OCI-LY1 (cell line): ENCODE data around the gene HPS1.

ENCODE experiments used
- H2AFZ ChIP-seq: fragments of 200-600 bp; sonication (generic), shearing (Covaris generic); 2 replicates; pipeline ENCODE4 v1.6.0; 2014; ENCODE audit warnings: antibody characterized with exemption, mild to moderate bottlenecking, low read length
- H3F3A ChIP-seq: fragments of 200-600 bp; sonication (generic), shearing (Covaris generic); 2 replicates; pipeline ENCODE4 v1.6.0; 2014; ENCODE audit warnings: mild to moderate bottlenecking, antibody characterized with exemption, low read length, moderate library complexity; ENCODE audit not compliant: insufficient read depth
- H3K27ac ChIP-seq: fragments of 200-600 bp; sonication (generic); 2 replicates; pipeline ENCODE4 v1.5.1; 2014; ENCODE audit warnings: low read length, mixed run types, mild to moderate bottlenecking, low read depth; ENCODE audit not compliant: poor library complexity, severe bottlenecking
- H3K27me3 ChIP-seq: fragments of 200-600 bp; sonication (generic); 2 replicates; pipeline ENCODE4 v1.6.0; 2014; ENCODE audit warnings: antibody characterized with exemption, mild to moderate bottlenecking, low read length, moderate library complexity; ENCODE audit not compliant: insufficient read depth
- H3K36me3 ChIP-seq: fragments of 200-600 bp; sonication (generic); 2 replicates; pipeline ENCODE4 v1.6.1; 2014; ENCODE audit warnings: mild to moderate bottlenecking, antibody characterized with exemption, low read length, moderate library complexity, mixed read lengths; ENCODE audit not compliant: insufficient read depth
- H3K4me1 ChIP-seq: fragments of 200-600 bp; sonication (generic); 2 replicates; pipeline ENCODE4 v1.5.1; 2014; ENCODE audit warnings: mild to moderate bottlenecking, low read length, moderate library complexity; ENCODE audit not compliant: insufficient read depth, severe bottlenecking
- H3K4me2 ChIP-seq: fragments of 200-600 bp; sonication (generic), shearing (Covaris generic); 2 replicates; pipeline ENCODE4 v1.6.1; 2014; ENCODE audit warnings: low read length
- H3K4me3 ChIP-seq: fragments of 200-600 bp; sonication (generic); 2 replicates; pipeline ENCODE4 v1.5.1; 2014; ENCODE audit warnings: low read length, low read depth, mild to moderate bottlenecking, mixed read lengths; ENCODE audit not compliant: poor library complexity, severe bottlenecking
- H3K79me2 ChIP-seq: fragments of 200-600 bp; shearing (Covaris generic); 2 replicates; pipeline ENCODE4 v1.6.1; 2016; ENCODE audit warnings: mixed run types, low read length, mixed read lengths; ENCODE audit not compliant: insufficient read depth
- H3K9ac ChIP-seq: fragments of 200-600 bp; sonication (generic), shearing (Covaris generic); 2 replicates; pipeline ENCODE4 v1.6.1; 2014; ENCODE audit warnings: mild to moderate bottlenecking, low read length, mixed read lengths
- H3K9me2 ChIP-seq: fragments of 200-600 bp; sonication (generic), shearing (Covaris generic); 2 replicates; pipeline ENCODE4 v1.6.1; 2014; ENCODE audit warnings: low read depth, mild to moderate bottlenecking, low read length, mixed read lengths
- H3K9me3 ChIP-seq: fragments of 200-600 bp; shearing (Covaris generic); 2 replicates; pipeline ENCODE4 v1.6.1; 2014; ENCODE audit warnings: low read length, mixed read lengths
- H4K20me1 ChIP-seq: fragments of 200-600 bp; sonication (generic), shearing (Covaris generic); 2 replicates; pipeline ENCODE4 v1.6.0; 2016; ENCODE audit warnings: mild to moderate bottlenecking, low read length; ENCODE audit not compliant: insufficient read depth
- CTCF ChIP-seq: fragments of 200-600 bp; sonication (generic), shearing (Covaris generic); IDR thresholded peaks from 2 replicates; pipeline ENCODE4 v1.5.1; 2017; ENCODE audit warnings: mild to moderate bottlenecking, antibody characterized with exemption, low read length, moderate library complexity, mixed read lengths
- EZH2 ChIP-seq: fragments of 200-600 bp; sonication (generic), shearing (Covaris generic); IDR thresholded peaks from 2 replicates; pipeline ENCODE4 v1.8.0; 2017; ENCODE audit warnings: borderline replicate concordance, mixed run types, mild to moderate bottlenecking, antibody characterized with exemption, low read length, moderate library complexity, mixed read lengths

HPS1 gene

DNA sequence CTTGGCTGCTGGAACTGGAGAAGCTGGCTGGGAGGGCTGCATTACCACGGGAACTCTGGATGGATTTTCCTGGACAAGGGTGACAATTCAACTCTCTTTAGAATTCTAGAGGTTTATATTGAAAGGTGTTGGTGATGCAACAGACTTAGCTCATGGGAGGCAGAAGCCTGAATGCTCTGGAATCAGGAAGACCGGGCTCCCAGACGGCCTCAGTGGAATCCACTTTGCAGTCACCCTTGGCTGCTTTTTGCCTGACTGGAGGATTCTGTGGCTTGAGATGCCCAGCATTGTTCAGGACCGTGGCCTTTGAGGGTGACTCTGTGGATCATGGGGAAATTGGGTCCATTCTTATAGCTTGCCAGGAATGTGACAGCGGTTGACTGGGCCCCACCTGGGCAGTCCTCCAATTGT lies 64.0 kb downstream of the HPS1 start:
- no peak overlapping the region for H3K9ac ChIP-seq
- no peaks in the 10 kb centered on the region for H3K36me3 ChIP-seq
- H3F3A ChIP-seq = no peaks in the 10 kb centered on the region
- H3K4me1 ChIP-seq = no peaks in the 10 kb centered on the region
- no peaks in the 10 kb centered on the region for H3K9me2 ChIP-seq
- no peak overlapping the region for H2AFZ ChIP-seq
- H3K79me2 ChIP-seq = no peaks in the 10 kb centered on the region
- H3K27me3 ChIP-seq = no peaks in the 10 kb centered on the region
- H3K4me2 ChIP-seq = no peak overlapping the region
- no peaks in the 10 kb centered on the region for H4K20me1 ChIP-seq
- TF ChIP-seq EZH2 = no peak
- no peak for TF ChIP-seq CTCF
- no peaks in the 10 kb centered on the region for H3K9me3 ChIP-seq
- H3K4me3 ChIP-seq = no peak overlapping the region
- no peak overlapping the region for H3K27ac ChIP-seq

- TF ChIP-seq CTCF (no peak), EZH2 (no peak)
- Histone ChIP-seq H3K9ac (no peak overlapping the region), H4K20me1 (no peaks in the 10 kb centered on the region), H3K4me3 (no peak overlapping the region), H3K36me3 (no peaks in the 10 kb centered on the region), H3K27ac (no peak overlapping the region), H3K4me2 (no peak overlapping the region), H2AFZ (no peak overlapping the region), H3K9me3 (no peaks in the 10 kb centered on the region), H3F3A (no peaks in the 10 kb centered on the region), H3K27me3 (no peaks in the 10 kb centered on the region), H3K4me1 (no peaks in the 10 kb centered on the region), H3K79me2 (no peaks in the 10 kb centered on the region), H3K9me2 (no peaks in the 10 kb centered on the region)
Measured at GRCh38 chr10:98380493-98381339, 66.0 kb downstream of the HPS1 start.

DNA sequence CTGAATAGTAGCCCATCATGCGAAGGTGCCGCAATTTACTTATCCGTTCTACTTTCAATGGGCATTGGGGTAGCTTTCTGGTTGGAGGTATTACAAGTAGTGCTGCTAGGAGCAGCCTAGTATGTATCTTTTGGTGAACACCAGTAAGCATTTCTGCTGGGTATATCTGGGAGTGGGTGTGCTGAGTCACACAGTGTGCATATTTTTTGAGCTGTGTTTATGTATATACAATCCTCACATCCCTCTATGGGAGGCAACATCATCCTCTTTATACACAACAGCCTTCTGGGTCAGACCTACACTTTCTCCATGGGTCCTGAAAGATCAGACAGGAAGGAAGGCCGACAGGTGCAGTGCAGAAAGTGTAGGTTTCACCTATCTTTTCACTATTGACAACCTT lies 68.0 kb downstream of the HPS1 start:
- Histone ChIP-seq H3K27ac (no peak overlapping the region), H3K4me1 (no peaks in the 10 kb centered on the region), H2AFZ (no peak overlapping the region), H3K27me3 (no peaks in the 10 kb centered on the region), H3K4me3 (no peak overlapping the region), H3F3A (no peaks in the 10 kb centered on the region), H3K36me3 (no peaks in the 10 kb centered on the region), H3K9ac (no peak overlapping the region), H3K9me3 (no peaks in the 10 kb centered on the region), H3K9me2 (no peaks in the 10 kb centered on the region), H4K20me1 (no peaks in the 10 kb centered on the region), H3K79me2 (no peaks in the 10 kb centered on the region), H3K4me2 (no peak overlapping the region)
- TF ChIP-seq EZH2 (no peak), CTCF (no peak)
